Measurements from ENCODE around the gene ATP5PO.

ATP5PO gene

GRCh38 chr21:33915368-33916199, at the start of gene ATP5PO:
TSS of gene ATP5PO (minus strand) at chr21:33915804. CDS start at chr21:33915763, 41 bp downstream.
- peak; percentile 94 for DNase-seq (ENCODE audit: low read depth)

DNA sequence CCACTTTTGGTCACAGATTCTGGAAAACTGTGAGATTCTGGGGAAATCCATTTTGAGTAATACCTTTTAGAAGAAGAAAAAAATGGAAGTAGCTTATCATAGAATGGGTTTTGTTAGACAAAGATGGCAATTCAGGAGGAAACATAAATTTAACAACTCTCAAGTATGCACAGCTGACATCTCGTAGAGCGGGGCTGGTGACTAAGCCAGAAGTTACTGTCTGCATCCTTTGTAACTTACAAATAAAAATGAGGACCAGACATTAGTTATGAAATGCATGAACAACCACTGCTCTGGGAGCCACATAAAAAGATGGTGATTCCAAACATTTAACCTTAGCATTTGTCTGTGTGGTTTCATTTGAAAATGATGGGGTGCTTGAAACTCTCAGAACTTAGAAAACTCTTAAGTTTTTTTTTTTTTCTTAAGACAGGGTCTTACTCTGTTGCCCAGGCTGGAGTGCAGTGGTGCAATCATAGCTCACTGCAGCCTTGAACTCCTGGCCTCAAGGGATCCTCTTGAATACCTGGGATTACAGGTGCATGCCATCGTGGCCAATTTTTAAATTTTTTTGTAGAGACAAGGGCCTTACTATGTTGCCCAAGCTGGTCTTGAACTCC, 49.2 kb upstream of the ATP5PO start:
- DNase-seq (ENCODE audit: low read depth): no peak

DNA sequence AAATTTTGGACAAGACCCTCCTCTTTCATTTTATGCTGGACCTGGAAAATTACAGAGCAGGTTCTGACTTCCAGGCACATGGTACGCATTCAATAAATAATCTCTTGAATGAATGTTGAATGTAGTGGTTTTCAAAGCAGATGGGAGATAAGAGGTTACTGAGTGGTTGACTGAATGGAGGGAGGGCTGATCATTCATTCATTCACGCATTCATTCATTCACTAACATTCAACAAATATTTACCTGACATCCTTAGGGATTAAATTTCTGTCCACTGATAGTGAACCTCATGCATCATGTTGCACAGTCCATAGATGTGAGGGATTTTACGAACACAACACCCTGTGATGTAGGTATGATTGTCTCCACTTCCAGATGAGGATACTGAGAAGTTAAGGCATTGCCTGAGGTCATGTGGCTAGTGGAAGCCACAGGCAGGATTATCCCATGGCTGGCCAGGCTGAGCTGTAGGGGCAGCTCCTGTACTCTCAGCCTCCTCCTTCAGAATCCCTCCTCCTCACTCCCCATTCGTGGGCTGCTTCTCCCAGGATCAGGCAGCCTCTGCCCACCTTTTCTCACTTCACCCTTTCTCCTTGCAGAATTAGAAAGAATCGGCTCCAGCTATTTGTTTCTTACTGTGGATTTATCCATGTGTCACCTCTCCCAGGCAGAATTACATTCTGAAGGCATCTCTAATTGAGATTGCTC, 48.4 kb upstream of the ATP5PO start:
- DNase-seq (ENCODE audit: low read depth): no peak

GRCh38 chr21:33962290-33962689, 46.7 kb upstream of the ATP5PO start:
- no peak for DNase-seq (ENCODE audit: low read depth)

- no peak for DNase-seq (ENCODE audit: low read depth)
Observed at GRCh38 chr21:33961061-33961460, 45.5 kb upstream of the ATP5PO start.

GRCh38 chr21:33959680-33960079, 44.1 kb upstream of the ATP5PO start:
- no peak for DNase-seq (ENCODE audit: low read depth)

DNA sequence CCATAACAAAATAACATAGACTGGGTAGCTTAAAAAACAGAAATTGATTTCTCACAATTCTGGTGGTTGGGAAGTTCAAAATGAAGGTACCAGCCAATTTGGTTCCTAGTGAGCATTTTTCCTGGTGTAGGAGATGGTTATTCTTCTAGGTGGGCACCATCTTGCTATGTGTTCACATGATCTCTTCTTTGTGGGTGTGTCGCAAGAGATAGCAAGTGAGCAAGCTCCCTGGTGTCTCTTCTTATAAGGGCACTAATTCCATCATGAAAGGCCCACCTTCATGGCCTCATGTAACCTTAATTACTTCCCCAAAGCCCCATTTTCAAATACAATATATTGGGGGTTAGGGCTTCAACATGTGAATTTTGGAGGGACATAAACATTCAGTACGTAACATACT, 38.8 kb upstream of the ATP5PO start:
- DNase-seq (ENCODE audit: low read depth): no peak

DNA sequence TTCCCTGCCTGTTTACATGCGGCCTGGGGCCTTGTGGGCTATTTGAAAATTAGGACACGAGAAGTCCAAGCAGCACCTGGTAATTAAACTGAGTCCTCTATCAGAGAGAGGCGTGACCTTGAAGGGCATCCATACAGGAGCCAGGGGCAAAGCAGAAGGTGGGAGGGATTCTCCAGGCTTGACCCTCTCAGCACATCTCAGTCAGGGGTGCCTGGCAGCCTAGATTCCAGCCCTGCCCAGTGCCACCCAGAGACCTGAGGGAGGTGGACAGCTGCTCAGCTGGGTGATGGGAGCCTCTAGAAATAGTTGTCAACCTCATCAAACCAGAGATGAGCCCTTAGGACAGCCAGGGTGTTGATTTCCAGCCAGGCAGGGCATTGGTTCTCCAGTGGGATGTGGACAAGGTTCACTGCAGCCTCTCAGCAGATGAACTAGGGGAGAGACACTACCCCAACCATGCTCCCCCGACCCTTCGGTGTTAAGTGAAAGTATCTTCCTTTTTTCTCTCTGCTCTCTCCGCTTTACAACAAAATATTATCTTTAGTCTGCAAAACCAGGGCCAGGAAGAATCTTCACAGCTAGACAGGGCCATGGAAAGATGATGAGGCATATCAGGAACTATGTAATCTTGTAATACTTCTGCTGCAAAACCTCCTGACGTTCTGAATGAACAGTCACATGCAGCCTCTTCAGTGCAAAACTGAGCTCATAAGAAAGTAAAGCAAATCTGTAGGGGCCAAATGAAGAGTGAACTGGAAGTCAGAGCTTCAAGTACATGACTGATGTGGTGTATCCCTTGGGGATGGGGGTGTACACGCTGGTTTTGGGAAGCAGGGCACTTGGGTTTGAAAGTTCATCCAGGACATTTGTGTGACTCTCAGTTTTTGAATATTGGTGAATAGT, 35.9 kb upstream of the ATP5PO start:
- no peak for DNase-seq (ENCODE audit: low read depth)

DNA sequence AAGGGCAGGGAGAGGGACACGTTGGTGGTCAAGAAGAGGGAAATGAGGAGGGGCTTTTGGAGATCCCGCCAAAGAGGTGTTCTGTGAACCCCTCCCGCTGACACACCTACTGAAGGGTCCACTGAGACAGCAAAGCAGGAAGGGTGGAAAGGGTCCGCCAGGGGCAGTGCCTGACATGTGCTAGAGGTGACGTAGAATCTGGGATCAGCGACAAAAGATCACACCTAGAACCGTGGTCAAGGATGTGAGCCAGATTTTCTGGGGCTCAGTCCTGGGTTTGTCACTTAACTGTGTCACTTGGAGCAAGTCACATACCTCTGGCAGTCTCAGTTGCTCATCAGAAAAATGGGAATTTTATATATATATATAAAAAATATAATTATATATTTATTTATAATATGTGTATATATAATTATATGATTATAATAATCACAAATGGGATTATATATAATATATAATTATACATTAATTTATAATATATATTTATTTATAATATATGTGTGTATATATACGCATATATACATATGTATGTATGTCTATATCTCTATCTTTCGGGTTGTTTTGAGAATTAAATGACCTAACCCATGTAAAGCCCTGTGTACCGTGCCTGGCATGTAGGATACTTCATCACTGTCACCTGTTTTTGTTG, 35.0 kb upstream of the ATP5PO start:
- DNase-seq (ENCODE audit: low read depth): no peak

GRCh38 chr21:33949516-33950430, 34.2 kb upstream of the ATP5PO start:
- DNase-seq (ENCODE audit: low read depth): peak; percentile 50

GRCh38 chr21:33948951-33949444, 33.4 kb upstream of the ATP5PO start:
- DNase-seq (ENCODE audit: low read depth): no peak

GRCh38 chr21:33948096-33948950, 32.7 kb upstream of the ATP5PO start:
- peak; percentile 74 for DNase-seq (ENCODE audit: low read depth)

DNA sequence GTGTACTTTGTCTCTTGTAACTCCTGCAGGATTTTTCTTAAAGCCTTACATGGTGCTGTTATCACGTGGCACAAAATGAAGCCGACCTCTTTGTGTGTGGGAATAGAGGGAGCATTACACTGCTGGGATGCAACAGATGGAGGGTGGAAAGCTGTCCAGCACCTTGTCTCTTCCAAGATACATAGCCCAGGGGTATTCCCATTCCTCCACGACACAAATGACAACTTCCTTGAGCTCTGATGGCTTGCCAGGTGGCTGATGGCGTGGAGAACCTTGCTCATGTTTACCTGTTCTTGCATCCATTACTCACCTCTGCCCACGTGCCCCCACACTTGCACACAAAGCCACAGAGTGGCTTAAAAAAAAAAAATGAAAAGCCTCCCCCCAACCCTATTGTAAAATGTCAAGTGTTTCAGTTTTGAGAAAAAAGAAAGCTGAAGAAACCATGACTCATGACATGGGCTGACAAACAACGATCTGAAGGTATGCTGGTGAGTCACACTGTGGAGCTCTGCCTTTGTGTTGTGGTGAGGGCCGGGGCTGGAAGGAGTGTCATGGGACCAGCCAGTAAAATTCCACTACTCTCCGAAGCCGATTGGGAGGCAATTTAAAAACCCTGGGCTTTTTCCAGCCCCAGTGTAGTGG, 32.0 kb upstream of the ATP5PO start:
- DNase-seq (ENCODE audit: low read depth): peak; percentile 73

DNA sequence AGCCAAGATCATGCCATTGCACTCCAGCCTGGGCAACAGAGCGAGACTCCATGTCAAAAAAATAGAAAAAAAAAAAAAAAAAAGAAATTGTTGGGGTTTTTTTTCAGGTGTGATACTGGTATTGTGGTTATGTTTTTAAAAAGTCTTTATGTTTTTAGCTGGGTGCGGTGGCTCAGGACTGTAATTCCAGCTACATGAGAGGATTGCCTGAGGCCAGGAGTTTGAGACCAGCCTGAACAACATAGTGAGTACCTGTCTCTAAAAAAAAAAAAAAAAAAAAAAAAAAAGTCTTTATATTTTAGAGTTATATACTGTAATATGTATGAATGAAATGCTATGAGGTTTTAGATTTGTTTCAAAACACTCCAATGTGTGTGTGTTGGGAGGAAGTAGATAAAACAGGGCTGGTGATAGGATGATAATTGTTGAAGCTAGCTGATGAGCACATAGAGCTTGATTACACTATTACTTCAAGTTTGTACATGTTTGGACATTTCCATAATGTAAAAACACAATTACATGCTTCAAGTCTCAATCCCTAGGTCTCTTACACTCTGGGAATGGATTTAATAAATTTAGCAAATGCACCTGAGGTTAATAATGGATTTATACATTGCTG, 30.2 kb upstream of the ATP5PO start:
- DNase-seq (ENCODE audit: low read depth): no peak

DNA sequence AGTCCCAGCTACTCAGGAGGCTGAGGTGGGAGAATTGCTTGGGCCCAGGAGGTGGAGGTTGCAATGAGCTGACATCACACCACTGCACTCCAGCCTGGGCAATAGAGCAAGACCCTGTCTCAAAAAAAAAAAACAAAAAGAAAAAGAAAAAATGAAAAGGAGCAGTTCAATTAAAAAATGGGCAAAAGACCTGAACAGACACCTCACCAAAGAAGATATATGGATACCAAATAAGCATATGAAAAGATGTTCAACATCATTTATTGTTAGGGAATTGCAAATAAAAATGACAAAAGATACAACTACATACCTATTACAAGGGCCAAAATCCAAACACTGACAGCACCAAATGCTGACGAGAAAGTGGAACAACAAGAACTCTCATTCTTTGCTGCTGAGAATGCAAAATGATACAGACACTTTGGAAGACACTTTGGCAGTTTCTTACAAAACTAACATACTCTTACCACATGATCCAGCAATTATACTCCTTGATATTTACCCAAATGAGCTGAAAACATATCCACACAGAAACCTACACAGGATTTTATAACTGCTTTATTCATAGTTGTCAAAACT, 28.7 kb upstream of the ATP5PO start:
- no peak for DNase-seq (ENCODE audit: low read depth)

- no peak for DNase-seq (ENCODE audit: low read depth)
Observed at GRCh38 chr21:33943293-33943692, 27.7 kb upstream of the ATP5PO start.

DNA sequence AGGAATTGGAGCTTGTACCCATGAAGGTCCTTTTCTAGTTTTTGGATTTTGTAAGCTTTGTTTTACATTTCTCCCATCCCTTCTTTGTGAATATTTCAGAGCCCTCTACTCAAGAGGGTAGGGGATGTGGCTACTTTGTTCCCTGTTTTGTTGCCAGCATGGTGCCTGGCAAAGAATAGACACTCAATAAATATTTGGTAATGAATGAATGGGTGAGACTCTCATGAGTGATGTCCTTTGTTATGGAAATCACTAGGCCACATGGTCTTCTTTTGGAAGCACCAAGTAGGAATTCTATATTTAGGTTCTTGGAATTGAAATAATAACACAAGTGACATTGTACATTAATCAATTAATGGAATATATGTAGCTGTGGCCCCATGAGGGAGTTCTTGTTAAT, 26.8 kb upstream of the ATP5PO start:
- DNase-seq (ENCODE audit: low read depth): no peak

DNA sequence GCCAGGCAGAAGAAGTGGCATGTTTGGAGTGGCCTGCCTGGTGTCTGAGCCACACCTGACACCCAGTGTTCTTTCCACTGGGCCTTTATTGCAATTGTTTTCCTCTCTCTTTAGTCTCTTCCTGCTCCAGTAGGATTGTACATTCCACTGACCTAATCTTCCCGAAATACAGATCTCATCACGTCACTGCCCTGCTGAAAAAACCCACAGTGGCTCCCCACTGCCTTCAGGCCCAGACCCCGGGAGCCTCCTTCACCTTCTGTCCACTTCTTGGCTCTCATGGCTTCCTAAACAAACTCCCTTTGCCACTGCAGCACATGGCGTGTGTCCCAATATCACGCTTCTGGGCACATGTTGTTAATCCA, 25.3 kb upstream of the ATP5PO start:
- no peak for DNase-seq (ENCODE audit: low read depth)
